Stomach (tissue), 9 donors: ENCODE measurements around the gene NCK2. TPM values are rescaled to one million over a fixed set of nuclear protein-coding genes. Genes with fewer than 3 reads are reported as not detected.

Experiments
- DNase-seq, 2 donors: peaks; one replicate each; pipeline versions ENCODE4 v3.0.0 to v3.0.0-alpha.2; 2013 to 2019
- H3K27ac ChIP-seq, 5 donors: fragments of 200-600 bp in 4 of 5; sonication (generic) in 4 of 5; one replicate each; pipeline ENCODE4 v1.5.1; 2013 to 2019; ENCODE audit warnings: mild to moderate bottlenecking in 1 of 5, moderate library complexity in 1 of 5
- H3K27me3 ChIP-seq, 3 donors: fragments of 200-600 bp; sonication (generic); one replicate each; pipeline ENCODE4 v1.5.1; 2017 to 2019; ENCODE audit warnings: mixed run types in 1 of 3
- H3K36me3 ChIP-seq, 4 donors: fragments of 200-600 bp; sonication (generic); 1 replicate in 3 of 4; 2 replicates in 1 of 4; pipeline ENCODE4 v1.5.1; 2016 to 2019
- H3K4me1 ChIP-seq, 4 donors: fragments of 200-600 bp; sonication (generic); one replicate each; pipeline ENCODE4 v1.5.1; 2016 to 2019
- H3K4me3 ChIP-seq, 4 donors: fragments of 200-600 bp; sonication (generic) in 3 of 4; one replicate each; pipeline ENCODE4 v1.5.1; 2016 to 2019; ENCODE audit warnings: mild to moderate bottlenecking in 1 of 4
- H3K9me3 ChIP-seq, 4 donors: fragments of 200-600 bp; sonication (generic); one replicate each; pipeline ENCODE4 v1.5.1; 2016 to 2019
- CTCF ChIP-seq, 7 experiments: fragments of 450-650 bp in 4 of 7; fragments of 200-600 bp in 3 of 7; sonication (generic) in 3 of 7; IDR thresholded peaks; one replicate each; pipeline ENCODE4 v1.5.1; 2016 to 2019; ENCODE audit warnings: antibody characterized with exemption in 7 of 7, control low read depth in 2 of 7, mild to moderate bottlenecking in 1 of 7
- EP300 ChIP-seq: sonication (generic); formaldehyde crosslinking; IDR thresholded peaks from one replicate; pipeline ENCODE4 v1.6.1; 2017; ENCODE audit warnings: antibody characterized with exemption
- POLR2A ChIP-seq, 4 donors: fragments of 450-650 bp; IDR thresholded peaks; one replicate each; pipeline ENCODE4 v1.6.1; 2016; ENCODE audit warnings: antibody characterized with exemption in 4 of 4, control low read depth in 2 of 4, mild to moderate bottlenecking in 1 of 4, moderate library complexity in 1 of 4
- POLR2AphosphoS5 ChIP-seq, 3 donors: sonication (generic); formaldehyde crosslinking; IDR thresholded peaks; one replicate each; pipeline ENCODE4 v1.6.1; 2016; ENCODE audit warnings: antibody characterized with exemption in 3 of 3
- WGBS, 5 donors: extraction: QIAGEN DNeasy Blood & Tissue Kit in 3 of 5; methylation state at CpG; one replicate each; pipeline versions ENCODE4 v1.1.5 to v1.1.7; 2013 to 2018; 5-methylcytosine and 5-hydroxymethylcytosine counted together
- intact Hi-C: fragments of 100-400 bp; cut with DNase I; formaldehyde crosslinking; loops from one replicate; pipeline ENCODE4 v1.15.1; 2023; ENCODE audit warnings: low total_unique reads
- polyA plus RNA-seq, 3 donors: library from polyadenylated mRNA; stranded (reverse); fragments of 200-250 nt; gene quantifications; one replicate each; pipeline ENCODE4 v1.2.3, GENCODE V29; 2013
- total RNA-seq, 5 donors: library from RNA; depleted of rRNA; stranded (reverse); fragments of >200 nt; gene quantifications; one replicate each; pipeline versions ENCODE4 v1.1.0 to v1.2.3, GENCODE V29; 2014 to 2016
- donor health status: healthy with polysubstance abuse.
- donor health status: Bipolar disorder and iron deficiency.
- donor health status: healthy.

NCK2 gene
- total and polyA plus RNA-seq, 8 donors, result 23.1 to 88.9 (median 42.6) TPM

GRCh38 chr2:105874466-105874865 lies 129.8 kb downstream of the NCK2 start:
- WGBS, 5 donors, result 72 to 80% (median 77%) methylated on average over 6 of the region's 6 CpGs
- intact Hi-C loops, result loop anchor here (10.0 kb wide), 1 partner anchor 190 kb away; a partner anchor contains a TSS
- H3K4me3 ChIP-seq, result no peak overlapping the region
- no peak overlapping the region for H3K27ac ChIP-seq
- H3K4me1 ChIP-seq, result peaks cover 9 to 75% (median 44%) of the 10 kb centered on the region in 4 donors
- TF ChIP-seq EP300 (no peak), POLR2A (IDR thresholded peaks at IDR 0.05) (no peak), POLR2AphosphoS5 (IDR thresholded peaks at IDR 0.05) (no peak), CTCF (IDR thresholded peaks at IDR 0.05) (no peak)
- no peaks in the 10 kb centered on the region for H3K9me3 ChIP-seq
- peaks cover 0 to 9% (median 3%) of the 10 kb centered on the region in 4 donors for H3K36me3 ChIP-seq
- DNase-seq, result no peak
- H3K27me3 ChIP-seq, result no peaks in the 10 kb centered on the region

- Histone ChIP-seq H3K9me3 (no peaks in the 10 kb centered on the region), H3K27me3 (no peaks in the 10 kb centered on the region), H3K4me1 (peaks cover 7 to 67% (median 42%) of the 10 kb centered on the region in 4 donors), H3K36me3 (peaks cover 0 to 10% (median 3%) of the 10 kb centered on the region in 4 donors), H3K4me3 (no peak overlapping the region), H3K27ac (no peak overlapping the region)
- DNase-seq, result peak in 1 of 2 donors; percentile 36
- TF ChIP-seq EP300 (no peak), CTCF (IDR thresholded peaks at IDR 0.05) (no peak), POLR2AphosphoS5 (IDR thresholded peaks at IDR 0.05) (no peak), POLR2A (IDR thresholded peaks at IDR 0.05) (no peak)
- whole genome bisulfite sequencing, 5 donors, result 73 to 85% (median 80%) methylated on average over 6 to 7 of the region's 7 CpGs
- intact Hi-C loops, result loop anchor here (10.0 kb wide), 1 partner anchor 190 kb away; a partner anchor contains a TSS
These were observed 130.5 kb downstream of the NCK2 start for GRCh38 chr2:105875241-105875640.

GRCh38 chr2:105876191-105876590 lies 131.5 kb downstream of the NCK2 start:
- WGBS, 5 donors, result 87 to 100% (median 95%) methylated on average over 4 of the region's 4 CpGs

GRCh38 chr2:105877945-105878344 lies 133.2 kb downstream of the NCK2 start:
- no peak for TF ChIP-seq CTCF (IDR thresholded peaks at IDR 0.05)
- no peak for TF ChIP-seq EP300
- no peak for TF ChIP-seq POLR2AphosphoS5 (IDR thresholded peaks at IDR 0.05)
- no peak for TF ChIP-seq POLR2A (IDR thresholded peaks at IDR 0.05)
- peaks cover 6 to 29% (median 19%) of the 10 kb centered on the region in 4 donors for H3K36me3 ChIP-seq
- no peaks in the 10 kb centered on the region for H3K27me3 ChIP-seq
- H3K4me3 ChIP-seq, result no peak overlapping the region
- no peaks in the 10 kb centered on the region for H3K9me3 ChIP-seq
- peak overlapping the region in 1 of 5 donors; percentile 5 for H3K27ac ChIP-seq
- H3K4me1 ChIP-seq, result peaks cover 7 to 60% (median 44%) of the 10 kb centered on the region in 4 donors
- intact Hi-C loops, result loop anchor here (10.0 kb wide), 1 partner anchor 187 kb away; a partner anchor contains a TSS
- WGBS, 5 donors, result 26 to 35% (median 33%) methylated on average over 2 of the region's 2 CpGs
- no peak for DNase-seq

More at GRCh38 chr2:105876191-105876590, 131.5 kb downstream of the NCK2 start:
- Histone ChIP-seq H3K36me3 (peaks cover 0 to 11% (median 2%) of the 10 kb centered on the region in 4 donors), H3K27ac (no peak overlapping the region), H3K27me3 (no peaks in the 10 kb centered on the region), H3K9me3 (no peaks in the 10 kb centered on the region), H3K4me3 (no peak overlapping the region), H3K4me1 (peaks cover 7 to 63% (median 42%) of the 10 kb centered on the region in 4 donors)
- DNase-seq, result no peak
- intact Hi-C loops, result loop anchor here (10.0 kb wide), 1 partner anchor 189 kb away; a partner anchor contains a TSS
- TF ChIP-seq POLR2A (IDR thresholded peaks at IDR 0.05), result no peak
- no peak for TF ChIP-seq POLR2AphosphoS5 (IDR thresholded peaks at IDR 0.05)
- no peak for TF ChIP-seq EP300
- TF ChIP-seq CTCF (IDR thresholded peaks at IDR 0.05), result no peak
